IPS-NIHi7 (cell line): ENCODE data around the gene TXLNB.

Source experiments
- DNase-seq: peaks from one replicate; pipeline ENCODE4 v3.0.0; 2012; ENCODE audit warnings: mixed read lengths; ENCODE audit errors: extremely low spot score

The TXLNB gene

DNA sequence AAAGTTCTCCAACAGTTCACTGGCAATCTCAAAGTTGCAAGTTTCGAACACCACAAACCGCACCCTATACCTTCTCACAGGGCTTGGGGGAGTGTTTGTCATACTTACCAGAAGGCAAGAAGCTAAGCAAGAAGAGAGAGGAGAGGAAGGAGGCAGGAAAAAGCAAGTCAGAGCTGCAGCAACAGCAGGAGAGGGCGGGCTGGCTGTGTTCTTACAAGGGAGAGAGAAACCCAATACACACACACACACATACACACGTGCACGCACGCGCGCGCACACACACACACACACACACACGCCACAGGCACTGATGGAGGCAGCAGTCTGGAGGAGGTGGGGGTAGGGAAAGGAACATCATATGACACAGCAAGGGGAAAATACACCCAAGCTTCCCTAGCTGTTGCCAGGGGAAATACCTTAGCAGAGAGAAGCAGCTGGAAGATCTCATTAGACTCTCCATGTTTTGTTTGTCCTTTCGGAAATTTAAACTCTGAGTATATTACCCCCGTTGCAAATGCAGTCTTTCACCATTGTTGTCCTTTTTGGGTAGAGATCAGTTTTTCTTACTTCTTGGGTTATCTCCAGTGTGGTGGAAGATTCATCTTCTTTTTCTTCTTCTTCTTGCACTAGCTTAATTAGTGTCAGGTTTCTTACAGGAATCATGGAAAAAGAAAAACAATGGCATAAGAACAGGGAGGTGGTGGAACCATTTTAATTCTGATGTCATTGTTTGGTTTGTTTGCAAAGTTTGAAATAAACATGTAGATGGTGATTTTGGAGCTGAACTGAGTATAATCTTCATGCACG lies at the start of gene TXLNB:
TXLNB (minus strand) TSS at position 186 of the 807 bp plus-strand sequence. CDS start 3,099 bp downstream, outside the sequence.
- DNase-seq, result peak; percentile 26

DNA sequence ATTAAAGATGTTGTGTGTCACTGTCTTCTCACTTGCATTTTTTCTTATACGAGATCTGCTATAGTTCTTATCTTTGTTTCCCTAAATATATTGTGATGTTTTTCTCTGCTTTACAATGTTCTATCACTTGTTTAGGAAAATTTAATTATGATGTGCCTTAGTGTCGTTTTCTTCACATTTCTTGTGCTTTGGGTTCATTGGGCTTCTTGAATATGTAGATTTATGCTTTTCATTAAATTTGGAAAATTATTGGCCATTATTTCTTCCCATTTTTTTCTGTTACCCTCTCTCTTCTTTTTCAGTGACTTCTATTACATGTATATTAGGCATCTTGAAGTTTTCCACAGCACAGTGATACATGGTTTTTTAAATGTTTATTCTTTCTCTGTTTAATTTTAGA lies 49.3 kb upstream of the TXLNB start:
- no peak for DNase-seq

DNA sequence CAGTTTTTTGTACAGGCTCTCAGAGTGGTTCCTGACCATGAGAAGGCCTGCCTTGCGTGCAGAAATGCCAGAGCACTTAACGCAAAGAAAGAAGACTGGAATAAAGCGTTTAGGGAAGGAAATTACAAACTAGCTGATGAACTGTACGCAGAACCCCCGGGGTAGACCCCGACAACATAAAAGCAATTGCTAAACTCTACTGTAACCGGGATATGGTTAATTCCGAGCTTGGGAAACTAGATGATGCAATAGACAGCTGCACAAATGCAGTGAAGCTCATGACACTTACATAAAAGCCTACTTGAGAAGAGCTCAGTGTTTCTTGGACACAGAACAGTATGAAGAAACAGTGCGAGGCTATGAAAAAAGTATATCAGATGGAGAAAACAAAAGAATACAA lies 47.0 kb upstream of the TXLNB start:
- DNase-seq, result no peak

- DNase-seq, result no peak
These were observed 46.0 kb upstream of the TXLNB start for GRCh38 chr6:139337830-139338229.

- DNase-seq, result no peak
These were observed 45.2 kb upstream of the TXLNB start for GRCh38 chr6:139337001-139337400.

DNA sequence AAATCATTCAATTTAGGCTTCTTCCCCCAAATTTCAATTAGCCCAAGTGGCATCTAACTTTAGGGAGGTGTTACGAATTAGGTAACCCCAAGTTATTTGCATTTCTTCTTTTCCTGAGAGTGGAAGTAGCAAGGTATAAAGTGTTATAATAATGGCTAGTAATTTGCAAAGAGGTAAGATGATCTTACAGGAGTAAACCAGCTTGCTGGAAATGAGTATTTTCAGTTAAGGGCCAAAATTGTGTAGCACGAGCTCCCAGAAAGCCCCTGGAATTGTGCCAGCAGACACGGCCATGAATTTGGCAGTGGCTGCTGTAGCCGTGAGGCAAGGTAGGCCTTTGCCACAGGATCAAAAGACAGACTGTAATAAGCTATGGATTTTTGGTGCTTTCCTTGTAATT lies 44.7 kb upstream of the TXLNB start:
- no peak for DNase-seq

DNA sequence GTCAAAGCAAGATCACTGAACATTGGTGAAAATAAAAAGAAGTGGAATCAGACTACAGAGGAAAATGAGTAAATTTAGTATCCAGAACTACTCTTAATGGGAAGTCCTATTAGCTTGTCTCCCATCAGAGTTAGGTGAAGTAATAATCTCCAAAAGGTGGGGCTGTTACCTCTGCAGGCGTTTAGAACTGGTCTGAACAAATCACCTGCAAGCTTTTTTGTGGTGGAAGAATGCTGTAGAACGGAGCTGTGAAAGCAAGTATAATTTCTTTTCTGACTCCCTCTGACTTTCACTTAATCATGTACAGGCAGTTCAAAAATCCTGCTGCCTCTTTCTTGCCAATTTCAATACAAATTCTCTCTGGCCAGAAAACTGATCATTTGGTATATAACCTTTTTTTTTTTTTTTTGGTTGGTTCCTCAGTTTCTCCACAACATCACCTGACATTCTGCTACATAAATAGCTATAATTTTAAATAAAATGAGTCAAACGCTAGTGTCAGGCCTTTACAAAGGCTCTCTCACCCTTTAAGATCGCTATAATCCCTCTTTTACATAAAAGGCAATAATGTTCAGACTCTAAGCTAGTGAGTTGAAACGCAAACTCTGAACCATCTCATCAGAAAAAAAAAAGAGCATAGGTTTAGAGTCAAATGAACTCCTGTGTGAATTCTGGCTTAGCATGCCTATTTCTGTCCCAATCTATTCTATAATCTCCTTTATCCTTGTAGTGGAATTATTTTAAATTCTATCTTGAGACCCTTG lies 43.8 kb upstream of the TXLNB start:
- DNase-seq, result no peak

DNA sequence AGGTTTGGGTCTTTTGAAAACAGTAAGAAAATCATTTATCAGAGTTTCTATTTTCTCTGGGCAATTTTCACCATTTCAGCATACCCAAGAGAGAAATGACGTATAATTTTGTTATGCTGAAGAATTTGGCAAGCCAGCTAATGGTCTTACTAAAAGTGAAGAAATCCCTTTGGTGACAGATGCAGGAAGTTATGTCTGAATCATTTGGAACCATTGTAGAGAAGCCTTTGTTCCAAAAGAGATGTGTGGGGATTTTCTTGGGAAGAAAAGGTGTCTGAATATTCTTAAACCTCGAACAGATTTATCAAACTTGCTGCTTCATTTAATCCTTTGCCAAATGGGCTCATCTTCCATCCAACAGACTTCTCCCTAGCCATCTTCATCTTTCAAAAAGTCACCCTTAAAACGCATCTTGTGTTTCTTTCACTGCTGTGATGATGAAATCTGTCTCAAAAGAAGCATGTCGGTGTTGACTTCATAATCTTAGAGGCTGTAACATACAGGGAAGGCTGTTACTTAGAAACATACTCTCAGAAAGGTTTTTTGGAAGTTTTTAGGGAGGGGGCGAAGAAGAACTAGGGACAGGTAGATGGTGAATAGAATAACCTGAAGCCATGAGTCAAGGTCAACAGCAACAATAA lies 43.1 kb upstream of the TXLNB start:
- DNase-seq, result no peak

- no peak for DNase-seq
These were observed 39.2 kb upstream of the TXLNB start for GRCh38 chr6:139330826-139331500.

GRCh38 chr6:139330306-139330705 lies 38.5 kb upstream of the TXLNB start:
- no peak for DNase-seq

GRCh38 chr6:139329224-139329623 lies 37.4 kb upstream of the TXLNB start:
- DNase-seq, result no peak

GRCh38 chr6:139327038-139327437 lies 35.2 kb upstream of the TXLNB start:
- no peak for DNase-seq

- DNase-seq, result no peak
These were observed 33.9 kb upstream of the TXLNB start for GRCh38 chr6:139325686-139326085.

DNA sequence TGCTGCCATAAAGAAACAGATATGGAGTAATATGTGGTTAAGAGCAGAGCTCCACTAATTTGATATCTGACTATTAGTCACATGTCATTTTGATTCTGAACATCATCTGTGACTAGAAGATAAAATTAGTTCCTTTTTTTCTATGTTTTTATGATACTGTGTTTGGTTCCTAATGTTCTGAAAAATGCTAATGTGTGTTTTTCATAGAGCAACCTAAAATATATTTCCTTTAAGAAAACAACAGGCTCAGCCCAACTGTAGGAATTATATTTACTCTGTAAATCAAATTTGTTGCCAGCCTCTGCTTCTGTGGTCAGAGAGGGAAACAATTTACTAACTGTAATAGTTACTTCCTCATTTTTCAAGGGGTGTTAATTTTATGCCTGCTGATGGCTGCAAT lies 33.3 kb upstream of the TXLNB start:
- no peak for DNase-seq

GRCh38 chr6:139324301-139324555 lies 32.4 kb upstream of the TXLNB start:
- DNase-seq, result no peak

DNA sequence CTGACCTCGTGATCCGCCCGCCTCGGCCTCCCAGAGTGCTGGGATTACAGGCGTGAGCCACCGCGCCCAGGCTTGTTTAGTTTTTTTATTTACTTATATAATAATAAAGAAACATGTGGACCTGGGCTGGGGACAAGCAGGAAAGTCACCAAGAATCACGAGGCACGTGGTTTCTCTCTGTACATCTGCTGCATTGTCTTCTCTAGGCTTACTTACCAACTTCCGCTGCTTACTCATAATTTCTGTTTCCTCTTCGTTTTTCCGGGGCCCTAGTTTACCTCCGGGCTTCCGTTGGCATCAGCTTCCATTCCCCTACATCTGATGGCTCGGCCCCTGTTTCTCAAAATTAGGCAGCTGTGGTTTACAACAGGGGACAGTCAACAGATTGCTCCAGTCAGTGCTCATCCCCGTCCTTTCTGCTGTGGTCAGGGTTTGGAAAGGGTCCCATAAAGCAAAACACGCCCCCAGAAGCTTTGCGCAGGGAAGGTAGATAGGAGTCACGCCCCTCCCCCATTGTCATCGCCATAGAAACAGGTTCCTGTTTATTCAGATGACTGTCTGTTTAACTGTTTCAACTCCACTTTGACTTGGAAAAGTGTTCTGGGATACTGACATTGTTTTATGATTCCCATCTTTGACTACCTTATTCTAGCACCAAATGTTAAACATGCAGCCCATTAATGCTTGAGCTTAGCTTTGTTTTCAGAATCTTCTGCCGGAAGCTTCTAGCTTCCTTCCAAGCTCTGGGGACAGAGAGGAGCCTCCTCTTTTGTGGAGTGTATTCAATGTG lies 31.9 kb upstream of the TXLNB start:
- peak; percentile 49 for DNase-seq

- DNase-seq, result no peak
These were observed 28.3 kb upstream of the TXLNB start for GRCh38 chr6:139320081-139320480.

DNA sequence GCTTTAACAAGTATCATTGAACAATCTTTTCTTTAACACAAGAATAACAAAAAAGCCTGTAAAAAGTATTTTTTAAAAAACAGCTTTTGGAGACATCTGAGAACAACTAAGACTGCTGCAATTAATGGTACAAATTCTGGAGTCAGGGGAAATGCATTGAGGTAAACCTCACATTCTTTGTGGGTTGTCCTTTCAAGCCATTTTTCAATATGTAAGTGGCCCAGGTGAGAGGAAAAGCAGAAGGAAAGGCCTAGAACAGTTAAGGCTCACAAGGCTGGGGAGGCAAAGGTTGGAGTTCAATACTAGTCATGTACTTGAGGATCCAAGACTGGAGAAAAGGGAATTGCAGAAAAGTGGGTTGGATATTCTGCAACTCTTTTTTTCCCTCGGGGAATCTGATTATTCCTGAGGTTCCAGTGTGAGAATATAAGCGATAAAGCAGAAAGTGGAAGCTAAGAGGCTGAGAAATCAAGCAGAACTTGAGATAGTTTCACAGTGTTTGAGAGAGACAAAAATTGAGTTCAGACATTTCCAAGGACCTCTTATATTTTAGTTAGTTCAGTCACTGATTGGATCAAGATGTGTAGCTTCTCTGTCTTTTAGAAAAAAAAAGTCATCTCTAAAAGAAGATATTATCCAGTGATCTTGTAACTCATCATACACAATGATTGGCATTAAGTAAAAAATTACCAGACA lies 25.0 kb upstream of the TXLNB start:
- no peak for DNase-seq

DNA sequence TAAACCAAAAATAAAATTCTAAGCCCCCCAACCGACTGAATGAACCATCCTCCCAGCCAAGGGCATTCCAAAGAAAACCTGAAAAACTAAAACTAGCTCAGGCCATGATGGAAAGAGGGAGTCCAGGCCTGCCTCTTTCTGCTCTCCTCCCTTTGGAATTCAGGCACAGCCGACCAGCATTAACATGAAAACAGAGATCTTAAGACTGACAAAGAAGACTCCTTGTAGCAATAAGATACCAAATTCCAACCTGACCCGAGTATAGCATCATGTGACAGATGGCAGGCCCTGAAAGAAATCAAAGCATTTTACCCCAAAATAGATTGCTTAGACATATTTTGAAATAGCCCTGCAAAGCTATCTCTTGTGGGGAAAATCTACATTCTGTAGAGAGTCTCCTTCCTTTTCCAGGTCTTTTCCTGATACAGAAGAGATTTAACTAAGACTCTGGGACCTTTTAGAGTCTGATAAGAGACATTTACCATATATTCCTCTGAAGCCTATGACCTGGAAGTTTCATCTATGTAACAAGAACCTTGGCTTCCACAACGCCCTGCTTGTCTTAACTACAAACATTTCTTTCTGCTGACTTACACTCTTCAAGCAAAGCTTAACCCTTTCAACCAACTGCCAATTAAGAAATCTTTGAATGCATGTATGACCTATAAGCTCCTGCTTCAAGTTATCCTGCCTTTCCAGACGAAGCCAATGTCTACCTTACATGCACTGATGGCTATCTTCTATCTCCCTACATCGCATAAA lies 22.2 kb upstream of the TXLNB start:
- peak; percentile 42 for DNase-seq

DNA sequence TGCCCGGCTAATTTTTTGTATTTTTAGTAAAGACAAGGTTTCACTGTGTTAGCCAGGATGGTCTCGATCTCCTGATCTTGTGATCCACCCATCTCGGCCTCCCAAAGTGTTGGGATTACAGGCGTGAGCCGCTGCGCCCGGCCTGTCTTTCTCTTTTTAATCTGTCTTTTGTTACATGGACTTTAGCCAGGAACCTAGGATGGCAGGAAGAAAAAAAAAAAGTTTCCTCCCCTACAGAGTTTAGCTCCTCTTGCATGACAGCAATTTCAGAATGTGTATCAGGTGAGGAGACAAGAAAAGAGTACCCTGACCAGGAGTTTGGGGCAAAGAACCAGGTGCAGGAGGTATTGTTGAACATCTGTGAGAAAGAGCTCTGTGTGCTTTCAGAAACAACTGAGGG lies 21.4 kb upstream of the TXLNB start:
- peak; percentile 26 for DNase-seq
